UCSD-AML1 (cell line): ENCODE data around the gene LCMT1.

Experiments
- DNase-seq: peaks from one replicate; lab custom pipeline; 2025; ENCODE audit not compliant: unreplicated experiment; lab: John Stamatoyannopoulos, UW

LCMT1 gene

DNA sequence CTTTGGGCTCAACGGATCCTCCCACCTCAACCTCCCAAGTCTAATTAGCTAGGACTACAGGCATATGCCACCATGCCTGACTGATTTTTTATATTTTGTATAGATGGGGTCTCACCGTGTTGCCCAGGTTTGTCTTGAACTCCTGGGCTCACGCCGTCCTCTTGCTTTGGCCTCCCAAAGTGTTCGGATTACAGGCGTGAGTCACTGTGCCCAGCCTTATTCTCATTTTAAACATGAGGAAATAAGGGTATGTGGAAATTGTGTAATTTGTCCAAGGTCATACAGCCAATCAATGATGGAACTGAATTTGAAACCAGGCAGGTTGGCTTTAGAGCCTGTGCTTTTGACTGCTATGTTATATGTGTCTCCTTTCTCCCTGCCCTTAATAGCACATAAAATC, 77.8 kb downstream of the LCMT1 start:
- no peak for DNase-seq

DNA sequence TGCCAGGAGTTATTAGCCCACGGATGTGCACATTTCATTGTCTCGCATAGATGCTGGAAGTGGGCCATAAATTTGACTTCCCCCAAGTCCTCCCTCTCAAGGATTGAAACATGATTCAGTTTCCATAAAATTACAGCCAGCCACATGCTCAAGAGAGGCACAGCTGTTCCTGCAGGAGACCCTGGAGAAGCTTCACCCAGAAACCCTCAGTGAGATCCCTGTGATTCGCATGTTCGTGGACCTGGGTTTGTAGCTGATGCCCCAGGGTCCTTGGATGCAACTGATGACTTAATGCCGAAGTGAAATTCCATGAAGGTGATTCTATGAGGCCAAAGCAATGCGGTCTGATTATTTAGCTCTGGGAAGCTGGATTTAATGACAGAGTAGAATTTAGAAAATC, 80.6 kb downstream of the LCMT1 start:
- DNase-seq = no peak

DNA sequence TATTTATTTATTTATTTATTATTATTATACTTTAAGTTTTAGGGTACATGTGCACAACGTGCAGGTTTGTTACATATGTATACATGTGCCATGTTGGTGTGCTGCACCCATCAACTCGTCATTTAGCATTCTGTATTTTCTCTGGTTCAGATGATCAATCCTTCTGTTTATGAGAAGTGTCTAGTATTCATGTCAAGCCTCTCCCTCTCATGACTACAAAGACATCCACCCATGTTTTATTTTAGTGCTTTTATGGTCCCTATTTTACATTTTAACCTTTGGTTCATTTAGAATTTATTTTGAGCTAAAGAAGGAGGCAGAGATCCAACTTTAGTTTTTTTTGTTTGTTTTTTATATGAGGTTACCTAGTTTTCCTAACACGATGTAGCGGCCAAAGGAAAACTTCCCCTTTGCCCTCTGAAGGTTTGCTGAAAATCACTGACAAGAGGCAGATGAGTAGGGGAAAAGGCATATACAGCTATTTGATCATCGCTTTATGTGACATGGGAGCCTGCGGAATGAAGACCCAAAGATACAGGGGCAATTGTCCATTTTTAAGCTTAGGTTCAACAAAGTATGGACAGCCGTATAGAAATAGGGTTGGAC, 82.8 kb downstream of the LCMT1 start:
- no peak for DNase-seq

DNA sequence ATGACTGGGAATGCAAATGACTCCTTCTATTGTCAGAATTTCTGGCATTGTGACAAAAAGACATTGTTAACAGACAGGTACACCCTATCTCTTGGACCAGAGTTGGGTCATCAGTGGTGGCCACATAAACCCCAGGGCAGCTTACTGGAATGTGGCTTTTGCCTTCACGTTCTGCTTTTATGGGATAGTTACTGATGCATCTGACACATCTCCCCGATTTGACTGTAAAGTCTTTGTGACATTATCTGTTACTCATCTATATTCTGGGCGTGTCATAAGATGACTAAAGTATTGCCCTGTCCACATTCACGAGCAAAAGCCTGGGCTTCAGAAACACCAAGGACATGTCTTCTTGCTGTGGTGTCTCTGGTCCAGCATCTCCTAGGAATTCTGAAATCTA, 86.5 kb downstream of the LCMT1 start:
- DNase-seq = no peak

DNA sequence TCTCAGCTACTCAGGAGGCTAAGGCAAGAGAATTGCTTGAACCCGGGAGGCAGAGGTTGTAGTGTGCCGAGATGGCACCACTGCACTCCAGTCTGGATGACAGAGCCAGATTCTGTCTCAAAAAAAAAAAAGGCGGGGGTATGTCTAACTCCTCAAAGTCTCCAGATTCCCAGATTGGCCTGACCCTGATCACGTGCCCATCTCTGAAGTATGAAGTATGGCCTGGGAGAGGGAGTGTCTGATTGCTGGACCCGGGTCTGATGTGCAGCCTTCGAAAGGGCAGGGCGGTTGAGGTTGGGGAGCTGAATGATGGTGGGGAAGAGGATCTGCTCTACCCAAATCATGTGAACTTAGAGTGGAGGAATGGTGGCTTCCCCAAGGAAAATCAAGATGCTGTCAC, 87.9 kb downstream of the LCMT1 start:
- DNase-seq = no peak

DNA sequence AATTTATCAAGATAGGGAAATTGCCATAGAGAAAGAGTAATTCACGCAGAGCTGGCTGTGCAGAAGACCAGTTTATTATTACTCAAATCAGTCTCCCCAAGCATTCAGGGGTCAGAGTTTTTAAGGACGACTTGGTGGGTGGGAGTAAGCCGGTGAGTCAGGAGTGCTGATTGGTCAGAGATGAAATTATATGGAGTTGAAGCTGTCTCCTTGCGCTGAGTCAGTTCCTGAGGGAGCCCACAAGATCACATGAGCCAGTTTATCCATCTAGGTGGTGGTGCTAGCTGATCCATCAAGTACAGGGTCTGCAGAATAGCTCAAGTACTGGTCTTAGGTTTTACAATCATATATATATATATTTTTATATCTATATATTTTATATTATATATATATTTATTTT, 99.2 kb downstream of the LCMT1 start:
- peak; percentile 24 for DNase-seq

DNA sequence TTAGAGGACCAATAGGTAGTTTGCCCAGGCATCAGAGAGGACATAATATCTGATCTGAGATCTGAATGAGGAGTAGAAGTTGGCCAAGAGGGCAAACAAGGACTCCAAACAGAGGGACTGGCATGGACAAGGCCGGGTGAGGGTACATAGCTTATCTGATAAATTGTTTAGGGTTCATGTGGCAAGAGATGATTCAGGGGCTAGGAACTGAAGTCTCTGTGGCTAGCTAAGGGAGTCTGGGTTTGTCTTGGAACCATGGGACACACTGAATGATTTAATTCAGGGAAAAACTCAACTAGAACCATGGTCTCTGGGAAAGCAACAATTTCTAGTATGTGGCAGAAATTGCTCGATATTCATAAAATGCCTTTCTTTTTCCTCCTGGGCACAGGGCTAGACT, 101.1 kb downstream of the LCMT1 start:
- no peak for DNase-seq

DNA sequence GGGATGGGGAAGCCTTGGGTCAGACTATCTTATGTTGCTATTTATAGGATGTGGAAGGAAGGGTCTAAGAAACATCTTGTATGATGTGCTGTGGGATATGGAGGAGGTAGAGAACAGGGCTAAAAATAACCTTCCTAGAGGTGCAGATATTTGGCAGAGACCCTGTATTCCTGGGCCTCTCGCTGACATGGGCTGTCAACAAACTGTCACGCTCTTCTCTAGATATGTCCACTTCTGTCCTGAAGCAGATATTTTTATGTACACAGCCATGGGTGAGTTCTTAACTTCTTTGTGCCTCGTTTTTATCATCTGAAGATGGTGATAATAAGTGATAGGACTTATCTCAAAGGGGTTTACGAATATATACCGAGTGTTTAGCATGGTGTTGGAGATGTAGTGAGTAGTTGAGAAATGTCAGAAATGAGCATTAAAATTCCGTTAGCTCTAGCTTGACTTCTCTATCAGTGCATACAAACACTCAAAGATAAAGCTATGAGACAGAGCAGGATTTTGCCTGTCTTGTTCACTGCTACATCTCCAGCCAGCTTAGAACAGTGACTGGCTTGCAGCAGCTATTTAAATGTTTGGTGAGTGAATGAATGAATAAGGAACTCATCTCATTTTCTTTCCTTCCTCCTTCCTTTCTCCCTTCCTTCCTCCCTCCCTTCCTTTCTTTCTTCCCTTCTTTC, 102.3 kb downstream of the LCMT1 start:
- DNase-seq = no peak

DNA sequence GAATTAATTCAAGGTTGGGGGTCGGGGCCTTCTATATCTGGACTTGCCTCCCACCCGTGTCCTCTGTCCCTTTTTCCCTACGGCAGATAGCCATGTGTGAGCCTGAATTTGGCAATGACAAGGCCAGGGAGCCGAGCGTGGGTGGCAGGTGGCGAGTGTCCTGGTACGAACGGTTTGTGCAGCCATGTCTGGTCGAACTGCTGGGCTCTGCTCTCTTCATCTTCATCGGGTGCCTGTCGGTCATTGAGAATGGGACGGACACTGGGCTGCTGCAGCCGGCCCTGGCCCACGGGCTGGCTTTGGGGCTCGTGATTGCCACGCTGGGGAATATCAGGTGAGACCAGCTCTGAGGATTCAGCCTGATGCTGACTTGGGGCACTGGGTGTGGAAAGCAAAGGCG, 105.6 kb downstream of the LCMT1 start:
- DNase-seq = no peak

DNA sequence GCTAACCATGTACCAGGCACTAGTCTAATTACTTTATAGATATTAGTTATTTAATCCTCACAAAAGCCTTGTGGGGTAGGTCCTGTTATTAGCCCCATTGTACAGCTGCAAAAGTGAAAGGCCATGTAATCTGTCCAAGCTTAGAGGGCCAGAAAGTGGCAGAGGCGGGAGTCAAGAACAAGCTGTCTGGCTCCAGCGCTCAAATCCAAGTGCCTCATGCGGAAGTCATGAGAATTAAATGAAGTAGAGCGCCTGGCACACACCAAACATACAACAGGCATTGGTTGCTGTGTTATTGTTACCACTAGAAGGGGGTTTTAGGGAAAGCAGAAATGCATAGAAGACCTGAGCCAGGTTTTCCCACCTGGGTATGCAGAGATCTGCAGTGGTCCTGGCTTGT, 106.4 kb downstream of the LCMT1 start:
- no peak for DNase-seq

DNA sequence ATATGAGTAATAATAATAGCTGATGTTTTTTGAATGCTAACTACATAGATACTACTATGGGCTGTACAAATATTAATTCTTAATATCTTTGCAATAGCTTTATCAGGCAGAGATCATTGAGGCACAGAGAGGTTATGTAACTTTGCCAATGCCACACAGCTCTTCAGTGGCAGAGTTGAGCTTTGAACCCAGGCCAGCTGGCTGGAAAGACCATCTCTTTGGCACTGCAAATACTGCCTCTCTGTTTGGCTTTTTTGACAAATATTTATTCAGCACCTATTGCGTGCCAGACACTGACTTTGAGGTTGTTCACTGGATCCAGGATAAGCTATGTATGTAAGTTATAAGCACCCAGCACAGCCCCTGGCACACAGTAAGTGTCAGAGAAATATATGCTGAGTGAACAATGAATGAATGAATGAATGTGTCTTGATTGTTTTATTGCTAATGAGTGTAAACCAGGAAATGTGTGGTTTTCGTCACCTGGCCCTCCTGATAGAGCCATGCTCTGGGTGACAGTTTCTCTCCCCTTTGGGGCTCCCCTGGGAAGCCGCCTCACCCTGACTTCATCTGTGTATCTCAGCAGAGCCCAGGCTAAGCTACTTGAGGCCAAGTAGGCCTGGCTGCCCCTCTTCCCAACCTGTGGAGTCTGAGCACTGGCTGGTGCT, 107.7 kb downstream of the LCMT1 start:
- DNase-seq = no peak

DNA sequence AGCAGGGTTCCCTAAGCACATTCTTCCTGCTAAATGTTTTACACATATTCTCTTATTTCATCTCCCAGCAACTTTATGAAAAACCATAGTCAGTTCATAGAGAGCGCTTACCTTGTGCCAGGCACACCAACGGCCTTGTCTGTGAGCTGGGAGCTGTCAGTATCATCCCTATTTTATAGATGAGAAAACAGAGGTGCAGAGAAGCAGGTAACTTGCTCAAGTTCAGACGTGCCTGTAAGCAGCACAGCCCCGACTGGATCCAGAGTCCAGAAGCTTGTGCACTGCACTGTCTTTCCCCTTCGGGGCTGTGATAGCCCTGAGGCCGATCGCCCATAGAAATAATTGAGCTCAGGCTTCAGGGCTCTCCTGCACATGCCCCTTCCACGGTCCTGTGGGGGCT, 111.4 kb downstream of the LCMT1 start:
- DNase-seq = no peak

DNA sequence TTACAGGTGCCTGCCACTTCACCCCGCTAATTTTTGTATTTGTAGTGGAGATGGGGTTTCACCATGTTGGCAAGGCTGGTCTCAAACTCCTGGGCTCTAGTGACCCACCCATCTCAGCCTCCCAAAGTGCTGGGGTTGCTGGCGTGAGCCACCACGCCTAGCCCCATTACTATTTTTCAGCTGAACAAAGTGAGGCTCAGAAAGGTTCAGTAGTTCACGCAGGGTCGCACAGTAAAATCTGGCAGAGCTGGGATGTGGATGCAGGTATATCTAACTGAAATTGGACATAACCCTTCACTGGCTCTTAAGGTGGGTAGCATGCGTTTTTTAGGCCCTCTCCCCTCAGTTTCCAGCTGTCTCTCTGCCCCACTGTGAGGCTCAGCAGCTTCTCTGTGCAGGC, 112.4 kb downstream of the LCMT1 start:
- no peak for DNase-seq

DNA sequence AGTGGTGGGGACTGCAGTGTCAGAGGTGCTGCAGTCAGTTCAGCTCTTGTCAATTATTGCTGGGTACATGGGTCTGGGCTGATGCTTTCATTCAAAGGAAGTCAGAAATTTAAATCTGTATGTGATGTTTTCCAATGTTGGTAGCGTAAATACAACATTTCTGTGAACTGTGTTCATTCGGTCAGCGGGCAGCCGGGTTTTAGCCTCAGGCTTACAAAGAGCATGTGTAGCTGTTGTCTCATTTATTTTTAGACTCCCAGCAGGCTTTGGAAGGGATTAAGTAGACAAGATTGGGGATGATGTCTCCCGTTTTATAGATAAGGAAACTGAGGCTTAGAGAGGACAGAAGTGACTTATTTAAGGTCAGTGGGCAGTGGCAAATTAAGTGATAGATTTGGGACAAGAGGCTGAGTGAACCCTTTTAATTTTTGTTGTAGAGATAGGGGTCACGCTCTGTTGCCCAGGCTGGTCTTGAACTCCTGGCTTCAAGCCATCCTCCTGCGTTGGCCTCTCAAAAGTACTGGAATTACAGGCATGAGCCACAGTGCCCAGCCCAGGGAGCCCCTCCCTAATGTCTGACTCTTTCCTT, 113.3 kb downstream of the LCMT1 start:
- no peak for DNase-seq
